ENCODE results near the gene MXRA8. TPM values are rescaled to one million over a fixed set of nuclear protein-coding genes. Genes with fewer than 3 reads are reported as not detected.

MXRA8 gene
- total RNA-seq, 1 donor from 2014 or later = 440 TPM

DNA sequence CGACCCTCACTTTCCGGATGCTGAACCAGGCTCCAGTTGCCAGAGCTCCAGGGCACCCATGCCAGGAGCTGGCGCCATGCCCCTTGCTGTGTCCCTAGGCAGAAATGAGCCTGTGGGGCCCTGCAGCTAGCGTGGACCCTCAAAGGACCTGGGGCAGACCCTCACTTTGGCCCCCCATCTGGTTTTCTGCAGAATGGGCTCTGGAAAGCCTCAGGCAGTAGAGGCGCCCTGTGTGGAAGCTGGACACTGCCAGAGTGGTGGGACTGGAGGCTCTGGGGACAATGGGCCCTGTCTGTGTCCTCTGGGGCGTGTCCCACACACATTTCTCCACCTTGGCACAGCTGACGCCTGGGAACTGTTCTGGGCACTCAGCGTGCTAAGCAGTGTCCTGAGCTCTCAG lies 22.9 kb upstream of the MXRA8 start:
- Mint-ChIP-seq H3K27me3 (ENCODE audit: unreplicated experiment) (no peaks in the 10 kb centered on the region), H3K4me3 (ENCODE audit: unreplicated experiment) (no peak overlapping the region), H3K9me3 (ENCODE audit: unreplicated experiment) (no peaks in the 10 kb centered on the region), H3K36me3 (ENCODE audit: unreplicated experiment) (peaks cover 10% of the 10 kb centered on the region), H3K4me1 (ENCODE audit: unreplicated experiment) (no peaks in the 10 kb centered on the region), H3K27ac (ENCODE audit: unreplicated experiment) (no peak overlapping the region)
- DNase-seq (ENCODE audit: extremely low spot score, unreplicated experiment) = no peak
- TF ChIP-seq, protein P1, sequence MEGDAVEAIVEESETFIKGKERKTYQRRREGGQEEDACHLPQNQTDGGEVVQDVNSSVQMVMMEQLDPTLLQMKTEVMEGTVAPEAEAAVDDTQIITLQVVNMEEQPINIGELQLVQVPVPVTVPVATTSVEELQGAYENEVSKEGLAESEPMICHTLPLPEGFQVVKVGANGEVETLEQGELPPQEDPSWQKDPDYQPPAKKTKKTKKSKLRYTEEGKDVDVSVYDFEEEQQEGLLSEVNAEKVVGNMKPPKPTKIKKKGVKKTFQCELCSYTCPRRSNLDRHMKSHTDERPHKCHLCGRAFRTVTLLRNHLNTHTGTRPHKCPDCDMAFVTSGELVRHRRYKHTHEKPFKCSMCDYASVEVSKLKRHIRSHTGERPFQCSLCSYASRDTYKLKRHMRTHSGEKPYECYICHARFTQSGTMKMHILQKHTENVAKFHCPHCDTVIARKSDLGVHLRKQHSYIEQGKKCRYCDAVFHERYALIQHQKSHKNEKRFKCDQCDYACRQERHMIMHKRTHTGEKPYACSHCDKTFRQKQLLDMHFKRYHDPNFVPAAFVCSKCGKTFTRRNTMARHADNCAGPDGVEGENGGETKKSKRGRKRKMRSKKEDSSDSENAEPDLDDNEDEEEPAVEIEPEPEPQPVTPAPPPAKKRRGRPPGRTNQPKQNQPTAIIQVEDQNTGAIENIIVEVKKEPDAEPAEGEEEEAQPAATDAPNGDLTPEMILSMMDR (IDR thresholded peaks at IDR 0.05) = no peak

DNA sequence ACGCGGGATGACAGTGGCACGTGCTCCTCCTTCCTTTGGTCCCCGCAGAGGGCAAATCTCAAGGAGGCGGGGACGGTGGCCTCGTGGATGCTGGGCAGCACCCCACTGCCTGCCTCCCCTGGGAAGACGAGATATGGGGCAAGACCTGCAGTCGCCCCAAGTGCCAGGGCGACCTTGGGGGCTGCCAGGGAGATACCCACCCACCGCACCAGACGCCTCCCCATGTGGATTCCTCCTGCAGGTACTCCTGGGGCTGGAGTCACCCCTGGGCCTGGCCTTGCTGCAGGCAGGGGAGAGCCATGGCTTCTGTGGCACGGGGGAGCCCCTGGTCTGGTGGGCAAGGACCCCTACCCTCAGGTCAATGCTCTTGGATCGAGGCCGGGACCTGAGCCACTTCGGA lies 22.5 kb upstream of the MXRA8 start:
- no peaks in the 10 kb centered on the region for H3K4me1 Mint-ChIP-seq (ENCODE audit: unreplicated experiment)
- TF ChIP-seq, protein P1 (IDR thresholded peaks at IDR 0.05) = no peak
- H3K27ac Mint-ChIP-seq (ENCODE audit: unreplicated experiment) = no peak overlapping the region
- no peaks in the 10 kb centered on the region for H3K9me3 Mint-ChIP-seq (ENCODE audit: unreplicated experiment)
- H3K4me3 Mint-ChIP-seq (ENCODE audit: unreplicated experiment) = no peak overlapping the region
- H3K36me3 Mint-ChIP-seq (ENCODE audit: unreplicated experiment) = peaks cover 5% of the 10 kb centered on the region
- no peak for DNase-seq (ENCODE audit: extremely low spot score, unreplicated experiment)
- no peaks in the 10 kb centered on the region for H3K27me3 Mint-ChIP-seq (ENCODE audit: unreplicated experiment)

DNA sequence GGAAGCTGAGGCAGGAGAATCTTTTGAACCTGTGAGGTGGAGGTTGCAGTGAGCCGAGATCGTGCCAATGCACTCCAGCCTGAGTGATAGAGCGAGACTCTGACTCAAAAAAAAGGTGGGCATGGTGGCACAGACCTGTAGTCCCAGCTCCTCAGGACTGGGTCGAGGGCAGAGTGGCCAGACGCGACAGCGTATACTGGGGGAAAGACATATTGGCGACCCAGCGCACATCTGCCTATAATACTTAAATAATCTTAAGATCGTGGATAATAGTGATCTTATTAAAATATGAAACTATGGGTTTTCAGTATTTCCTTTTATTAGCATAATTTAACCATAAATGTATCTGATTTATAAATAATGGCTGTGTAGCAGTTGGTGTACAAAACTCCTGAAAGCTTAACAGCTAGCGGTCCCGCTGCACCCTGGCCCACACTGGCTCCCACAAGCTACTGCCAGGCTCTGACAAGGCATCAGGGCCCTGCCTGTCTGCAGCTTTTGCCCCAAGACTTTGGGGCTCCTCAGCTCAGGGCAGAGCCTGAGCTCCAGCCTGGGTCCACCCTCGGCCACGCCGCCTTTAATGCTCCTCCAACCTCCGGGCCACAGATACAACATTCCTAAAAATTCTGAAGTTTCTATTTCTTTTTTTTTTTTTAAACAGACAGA lies 19.3 kb upstream of the MXRA8 start:
- peaks cover 15% of the 10 kb centered on the region for H3K4me1 Mint-ChIP-seq (ENCODE audit: unreplicated experiment)
- H3K36me3 Mint-ChIP-seq (ENCODE audit: unreplicated experiment) = peaks cover 6% of the 10 kb centered on the region
- no peaks in the 10 kb centered on the region for H3K9me3 Mint-ChIP-seq (ENCODE audit: unreplicated experiment)
- no peak overlapping the region for H3K27ac Mint-ChIP-seq (ENCODE audit: unreplicated experiment)
- TF ChIP-seq, protein P1 (IDR thresholded peaks at IDR 0.05) = no peak
- no peaks in the 10 kb centered on the region for H3K27me3 Mint-ChIP-seq (ENCODE audit: unreplicated experiment)
- DNase-seq (ENCODE audit: extremely low spot score, unreplicated experiment) = no peak
- no peak overlapping the region for H3K4me3 Mint-ChIP-seq (ENCODE audit: unreplicated experiment)

DNA sequence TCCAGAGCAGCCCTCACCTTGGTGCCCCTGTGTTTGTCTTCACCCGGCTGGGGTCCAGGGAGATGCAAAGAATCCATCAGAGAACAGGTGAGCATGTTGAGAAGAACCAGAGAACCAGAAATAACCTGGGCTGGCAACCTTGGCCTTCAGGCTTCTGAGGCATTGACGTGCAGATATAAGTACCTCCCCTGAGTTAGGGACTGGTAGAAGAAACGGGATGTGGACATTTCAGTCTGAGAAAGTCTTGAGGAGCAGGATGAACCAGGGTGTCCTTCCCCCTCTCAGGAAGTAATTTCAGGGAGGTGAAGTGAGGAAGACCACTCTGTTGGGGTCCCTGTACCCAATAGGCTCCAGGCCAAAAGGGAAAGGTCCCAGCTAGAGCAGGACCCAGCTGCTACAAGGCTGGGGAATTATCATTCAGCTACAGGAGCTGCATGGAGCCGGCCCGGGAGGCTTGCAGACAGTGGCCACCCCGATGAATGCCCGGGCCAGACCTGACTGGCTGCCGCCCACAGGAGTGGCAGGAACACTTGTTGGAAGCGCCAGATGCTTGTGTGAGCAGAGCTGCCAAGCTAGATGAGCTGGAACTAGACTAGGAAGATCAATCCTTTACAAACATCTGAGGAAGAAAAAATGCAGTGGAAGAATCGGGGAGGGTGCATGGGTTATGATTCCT lies 18.3 kb upstream of the MXRA8 start:
- DNase-seq (ENCODE audit: extremely low spot score, unreplicated experiment) = no peak
- TF ChIP-seq, protein P1 (IDR thresholded peaks at IDR 0.05) = no peak
- no peaks in the 10 kb centered on the region for H3K9me3 Mint-ChIP-seq (ENCODE audit: unreplicated experiment)
- peaks cover 4% of the 10 kb centered on the region for H3K36me3 Mint-ChIP-seq (ENCODE audit: unreplicated experiment)
- no peaks in the 10 kb centered on the region for H3K27me3 Mint-ChIP-seq (ENCODE audit: unreplicated experiment)
- H3K4me3 Mint-ChIP-seq (ENCODE audit: unreplicated experiment) = peak overlapping the region; percentile 22
- peaks cover 21% of the 10 kb centered on the region for H3K4me1 Mint-ChIP-seq (ENCODE audit: unreplicated experiment)
- peak overlapping the region; percentile 42 for H3K27ac Mint-ChIP-seq (ENCODE audit: unreplicated experiment)

DNA sequence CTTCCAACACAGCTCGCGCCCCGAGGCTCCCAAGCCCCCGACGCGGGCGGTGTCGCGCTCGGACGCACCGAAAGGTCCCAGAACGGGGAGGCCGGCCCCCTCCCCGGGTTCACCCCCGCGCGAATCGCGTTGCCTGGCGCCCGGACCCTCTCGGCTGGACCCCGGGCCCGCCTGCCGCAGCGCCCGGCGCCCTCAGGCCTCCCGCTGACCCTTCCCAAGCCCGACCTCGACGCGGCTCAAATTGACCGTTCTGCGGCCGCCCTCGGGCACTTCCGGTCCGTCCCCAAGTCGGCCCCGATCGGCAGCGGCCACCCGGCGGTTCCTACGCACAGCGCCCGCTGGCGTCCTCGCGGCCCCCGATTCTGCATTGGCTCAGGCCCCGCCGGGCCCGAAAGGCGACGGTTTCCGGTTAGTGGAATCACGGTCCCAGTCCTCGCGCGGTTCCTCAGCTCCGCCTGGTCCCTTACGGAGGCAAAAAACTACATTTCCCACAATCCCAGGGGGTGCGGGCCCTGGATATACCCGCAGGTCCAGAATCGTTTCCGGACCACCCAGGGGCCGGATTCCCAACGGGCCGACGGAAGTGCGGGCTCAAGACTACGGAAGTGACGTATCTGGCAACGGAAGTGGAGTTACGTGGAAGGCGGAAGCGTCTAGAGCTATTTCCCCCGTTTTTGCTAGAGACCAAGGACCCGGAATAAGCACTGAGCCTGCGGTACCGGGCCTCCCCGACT lies 16.7 kb upstream of the MXRA8 start, which contains the start of gene AURKAIP1:
Gene AURKAIP1, minus strand, starts transcription at position 279 of the 734 bp plus-strand sequence. CDS start 451 bp downstream, outside the sequence.
- TF ChIP-seq, protein P1 (IDR thresholded peaks at IDR 0.05) = peak; percentile 46
- no peaks in the 10 kb centered on the region for H3K27me3 Mint-ChIP-seq (ENCODE audit: unreplicated experiment)
- peaks cover 3% of the 10 kb centered on the region for H3K36me3 Mint-ChIP-seq (ENCODE audit: unreplicated experiment)
- DNase-seq (ENCODE audit: extremely low spot score, unreplicated experiment) = peak; percentile 100
- H3K9me3 Mint-ChIP-seq (ENCODE audit: unreplicated experiment) = no peaks in the 10 kb centered on the region
- H3K4me1 Mint-ChIP-seq (ENCODE audit: unreplicated experiment) = peaks cover 21% of the 10 kb centered on the region
- H3K27ac Mint-ChIP-seq (ENCODE audit: unreplicated experiment) = peak within 1 kb of the TSS; percentile 94
- peak within 1 kb of the TSS; percentile 84 for H3K4me3 Mint-ChIP-seq (ENCODE audit: unreplicated experiment)
